Parathyroid adenoma (tissue), 2 donors: ENCODE results near the gene CDHR2.

ENCODE experiments used
- H2AFZ ChIP-seq: fragments of 300-600 bp; sonication (generic); one replicate; pipeline ENCODE4 v1.7.0; 2017; ENCODE audit warnings: antibody characterized with exemption, mild to moderate bottlenecking
- H3K27ac ChIP-seq: fragments of 300-600 bp; sonication (generic); one replicate; pipeline ENCODE4 v1.7.0; 2017
- H3K27me3 ChIP-seq: fragments of 300-600 bp; sonication (generic); one replicate; pipeline ENCODE4 v1.7.0; 2017; ENCODE audit warnings: low read length; ENCODE audit not compliant: control insufficient read depth, insufficient read depth
- H3K36me3 ChIP-seq: fragments of 300-600 bp; sonication (generic); one replicate; pipeline ENCODE4 v1.7.0; 2017; ENCODE audit warnings: low read length; ENCODE audit not compliant: control insufficient read depth, insufficient read depth
- H3K4me1 ChIP-seq: fragments of 300-600 bp; sonication (generic); one replicate; pipeline ENCODE4 v1.7.0; 2017; ENCODE audit warnings: control low read depth
- H3K4me2 ChIP-seq: fragments of 300-600 bp; sonication (generic); one replicate; pipeline ENCODE4 v1.7.0; 2017; ENCODE audit warnings: low read length
- H3K4me3 ChIP-seq: fragments of 300-600 bp; sonication (generic); one replicate; pipeline ENCODE4 v1.7.0; 2017; ENCODE audit warnings: low read depth, low read length
- H3K79me2 ChIP-seq: fragments of 300-600 bp; sonication (generic); one replicate; pipeline ENCODE4 v1.7.0; 2017; ENCODE audit warnings: control low read depth
- H3K9ac ChIP-seq: fragments of 300-600 bp; sonication (generic); one replicate; pipeline ENCODE4 v1.7.0; 2017; ENCODE audit warnings: mild to moderate bottlenecking
- H3K9me3 ChIP-seq: fragments of 300-600 bp; sonication (generic); one replicate; pipeline ENCODE4 v1.7.0; 2017; ENCODE audit warnings: low read length; ENCODE audit not compliant: control insufficient read depth
- CTCF ChIP-seq: fragments of 300-600 bp; sonication (generic); IDR thresholded peaks from one replicate; pipeline ENCODE4 v1.7.0; 2017; ENCODE audit warnings: antibody characterized with exemption, mild to moderate bottlenecking
- donor health status: primary hyperparathyroidism.

Gene CDHR2

GRCh38 chr5:176553260-176554085 lies 4.3 kb downstream of the CDHR2 start:
- no peaks in the 10 kb centered on the region for H3K9me3 ChIP-seq
- no peak overlapping the region for H3K4me2 ChIP-seq
- H3K79me2 ChIP-seq, result peaks cover 3% of the 10 kb centered on the region
- no peak for TF ChIP-seq CTCF
- H3K27ac ChIP-seq, result peak overlapping the region; percentile 47
- H2AFZ ChIP-seq, result peak overlapping the region; percentile 79
- H3K4me3 ChIP-seq, result no peak overlapping the region
- peaks cover 6% of the 10 kb centered on the region for H3K4me1 ChIP-seq
- no peaks in the 10 kb centered on the region for H3K27me3 ChIP-seq
- no peaks in the 10 kb centered on the region for H3K36me3 ChIP-seq
- H3K9ac ChIP-seq, result no peak overlapping the region

GRCh38 chr5:176557846-176558245 lies 8.7 kb downstream of the CDHR2 start:
- Histone ChIP-seq H3K4me3 (no peak overlapping the region), H3K36me3 (no peaks in the 10 kb centered on the region), H2AFZ (no peak overlapping the region), H3K9me3 (no peaks in the 10 kb centered on the region), H3K79me2 (no peaks in the 10 kb centered on the region), H3K4me2 (no peak overlapping the region), H3K27me3 (no peaks in the 10 kb centered on the region), H3K9ac (no peak overlapping the region), H3K4me1 (peaks cover 6% of the 10 kb centered on the region), H3K27ac (no peak overlapping the region)
- TF ChIP-seq CTCF, result no peak

GRCh38 chr5:176559683-176560082 lies 10.5 kb downstream of the CDHR2 start:
- H3K79me2 ChIP-seq, result no peaks in the 10 kb centered on the region
- H3K36me3 ChIP-seq, result no peaks in the 10 kb centered on the region
- no peaks in the 10 kb centered on the region for H3K4me1 ChIP-seq
- H3K9ac ChIP-seq, result no peak overlapping the region
- H3K27ac ChIP-seq, result no peak overlapping the region
- TF ChIP-seq CTCF, result no peak
- H3K9me3 ChIP-seq, result no peaks in the 10 kb centered on the region
- H3K4me2 ChIP-seq, result no peak overlapping the region
- no peaks in the 10 kb centered on the region for H3K27me3 ChIP-seq
- H3K4me3 ChIP-seq, result no peak overlapping the region
- no peak overlapping the region for H2AFZ ChIP-seq

- no peak overlapping the region for H2AFZ ChIP-seq
- no peaks in the 10 kb centered on the region for H3K9me3 ChIP-seq
- H3K4me2 ChIP-seq, result no peak overlapping the region
- H3K9ac ChIP-seq, result no peak overlapping the region
- no peaks in the 10 kb centered on the region for H3K4me1 ChIP-seq
- no peak overlapping the region for H3K4me3 ChIP-seq
- H3K27me3 ChIP-seq, result no peaks in the 10 kb centered on the region
- H3K27ac ChIP-seq, result no peak overlapping the region
- no peaks in the 10 kb centered on the region for H3K36me3 ChIP-seq
- H3K79me2 ChIP-seq, result no peaks in the 10 kb centered on the region
- TF ChIP-seq CTCF, result no peak
These were observed 11.2 kb downstream of the CDHR2 start for GRCh38 chr5:176560364-176560763.

- H3K9ac ChIP-seq, result no peak overlapping the region
- H3K36me3 ChIP-seq, result no peaks in the 10 kb centered on the region
- no peak for TF ChIP-seq CTCF
- no peaks in the 10 kb centered on the region for H3K27me3 ChIP-seq
- H3K4me2 ChIP-seq, result no peak overlapping the region
- H3K4me3 ChIP-seq, result no peak overlapping the region
- no peaks in the 10 kb centered on the region for H3K4me1 ChIP-seq
- H3K9me3 ChIP-seq, result no peaks in the 10 kb centered on the region
- H3K79me2 ChIP-seq, result no peaks in the 10 kb centered on the region
- H3K27ac ChIP-seq, result no peak overlapping the region
- H2AFZ ChIP-seq, result no peak overlapping the region
These were observed 12.1 kb downstream of the CDHR2 start for GRCh38 chr5:176561259-176561658.
